ENCODE data around the gene PRKCA. TPM values are rescaled to one million over a fixed set of nuclear protein-coding genes. Genes with fewer than 3 reads are reported as not detected.

The PRKCA gene
- total and polyA plus RNA-seq, 10 of the 15 experiments (the other 5 are each of a cell fraction or from before 2014, with no cell fraction given) = 0.11 to 14.6 (median 0.72) TPM

- ChIA-PET RAD21 (ENCODE audit: unreplicated experiment) (no interaction called here), CTCF (no interaction called here), POLR2A (interaction anchor here (0.9 kb wide), 1 partner anchor 13 kb away, joined by 3 read pairs; no protein-coding TSS in a partner anchor), SMC1A (ENCODE audit: uncharacterized antibody, unreplicated experiment) (no interaction called here)
- DNase-seq (ENCODE audit: low read depth, low spot score) = no peak
- WGBS (ENCODE audit: insufficient coverage, insufficient replicate concordance, low lambda C conversion rate, missing lambda C conversion rate) = 22% methylated on average over 9 of the region's 11 CpGs
- Histone ChIP-seq H3K4me1 (ENCODE audit: control insufficient read depth, insufficient read depth, low read length) (no peaks in the 10 kb centered on the region), H3K4me3 (no peak overlapping the region), H3K36me3 (ENCODE audit: control insufficient read depth in 2 of 2, insufficient read depth in 2 of 2, low read length in 1 of 2) (no peaks in the 10 kb centered on the region), H3K9ac (ENCODE audit: control insufficient read depth, insufficient read depth, low read length) (no peak overlapping the region), H3K9me3 (replicated peaks; ENCODE audit: control insufficient read depth, insufficient read depth, low read length) (no peaks in the 10 kb centered on the region), H3K27ac (ENCODE audit: control insufficient read depth, insufficient read depth) (no peak overlapping the region), H3K79me2 (ENCODE audit: control insufficient read depth, insufficient read depth, low read length) (no peaks in the 10 kb centered on the region), H2AFZ (ENCODE audit: control insufficient read depth, low read depth, low read length) (no peak overlapping the region), H4K20me1 (ENCODE audit: control insufficient read depth, insufficient read depth) (no peaks in the 10 kb centered on the region), H3K4me2 (ENCODE audit: control insufficient read depth, insufficient read depth) (no peak overlapping the region), H3K27me3 (replicated peaks in 1 of 2; ENCODE audit: control insufficient read depth in 2 of 2, insufficient read depth in 2 of 2, low read length in 1 of 2) (no peaks in the 10 kb centered on the region; a peak in 1 of 4 replicates)
- BruUV-seq (replicated peaks) = no TSS peak
- in situ Hi-C loops (cut with MboI) = no loop called here
- TF ChIP-seq RBBP5 (conservative IDR thresholded peaks at IDR 0.05) (no peak), USF2 (IDR thresholded peaks at IDR 0.05; ENCODE audit: borderline replicate concordance, low read depth, low read length) (no peak), RAD51 (IDR thresholded peaks at IDR 0.05) (no peak), ATF2 (IDR thresholded peaks at IDR 0.05; ENCODE audit: low read length) (no peak)
- intact Hi-C loops (cut with micrococcal nuclease; ENCODE audit: unreplicated experiment) = no loop called here
- ATAC-seq = no peak
- no peak for FAIRE-seq
Measured at GRCh38 chr17:66778531-66779236, 476.3 kb downstream of the PRKCA start.

GRCh38 chr17:66779237-66779606, 476.8 kb downstream of the PRKCA start:
- Histone ChIP-seq H3K27me3 (replicated peaks in 1 of 2; ENCODE audit: control insufficient read depth in 2 of 2, insufficient read depth in 2 of 2, low read length in 1 of 2) (no peaks in the 10 kb centered on the region; a peak in 1 of 4 replicates), H3K4me3 (no peak overlapping the region), H3K4me1 (ENCODE audit: control insufficient read depth, insufficient read depth, low read length) (no peaks in the 10 kb centered on the region), H3K9ac (ENCODE audit: control insufficient read depth, insufficient read depth, low read length) (no peak overlapping the region), H3K36me3 (ENCODE audit: control insufficient read depth in 2 of 2, insufficient read depth in 2 of 2, low read length in 1 of 2) (no peaks in the 10 kb centered on the region), H3K9me3 (replicated peaks; ENCODE audit: control insufficient read depth, insufficient read depth, low read length) (no peaks in the 10 kb centered on the region), H3K27ac (ENCODE audit: control insufficient read depth, insufficient read depth) (no peak overlapping the region), H2AFZ (ENCODE audit: control insufficient read depth, low read depth, low read length) (no peak overlapping the region), H3K79me2 (ENCODE audit: control insufficient read depth, insufficient read depth, low read length) (no peaks in the 10 kb centered on the region), H3K4me2 (ENCODE audit: control insufficient read depth, insufficient read depth) (no peak overlapping the region), H4K20me1 (ENCODE audit: control insufficient read depth, insufficient read depth) (no peaks in the 10 kb centered on the region)
- TF ChIP-seq FOXM1 (IDR thresholded peaks at IDR 0.05; ENCODE audit: low read depth, low read length) (no peak), FOXK2 (IDR thresholded peaks at IDR 0.05) (no peak), SIN3A (IDR thresholded peaks at IDR 0.05; ENCODE audit: low read depth, low read length) (no peak), MTA3 (IDR thresholded peaks at IDR 0.05; ENCODE audit: borderline replicate concordance, low read length) (no peak), ZSCAN29 (IDR thresholded peaks at IDR 0.05) (no peak), SREBF2 (IDR thresholded peaks at IDR 0.05; ENCODE audit: low read length) (no peak), HDGF (IDR thresholded peaks at IDR 0.05) (no peak), LARP7 (IDR thresholded peaks at IDR 0.05) (no peak), RCOR1 (conservative IDR thresholded peaks at IDR 0.05; ENCODE audit: low read depth, low read length) (no peak), EZH2 (IDR thresholded peaks at IDR 0.05; ENCODE audit: borderline replicate concordance, control insufficient read depth, low read depth, low read length) (no peak), KLF5 (IDR thresholded peaks at IDR 0.05; ENCODE audit: partially characterized antibody) (no peak), ASH2L (IDR thresholded peaks at IDR 0.05; ENCODE audit: borderline replicate concordance, low read depth) (no peak), PAX8 (IDR thresholded peaks at IDR 0.05) (no peak), MEF2A (IDR thresholded peaks at IDR 0.05; ENCODE audit: insufficient read depth, low read depth, low read length) (no peak), CBFB (IDR thresholded peaks at IDR 0.05; ENCODE audit: low read depth) (no peak)
- SMC1A ChIA-PET (ENCODE audit: uncharacterized antibody, unreplicated experiment) = no interaction called here
- RAD21 ChIA-PET (ENCODE audit: unreplicated experiment) = no interaction called here
- CTCF ChIA-PET = no interaction called here
- intact Hi-C loops (cut with micrococcal nuclease; ENCODE audit: unreplicated experiment) = no loop called here
- in situ Hi-C loops (cut with MboI) = no loop called here
- FAIRE-seq (no peak), DNase-seq (ENCODE audit: low read depth, low spot score) (no peak), ATAC-seq (no peak)
- BruUV-seq (replicated peaks) = no TSS peak
- POLR2A ChIA-PET = no interaction called here
- 39% methylated on average over 6 of the region's 6 CpGs for WGBS (ENCODE audit: insufficient coverage, insufficient replicate concordance, low lambda C conversion rate, missing lambda C conversion rate)

All from GM12878 (cell line).